CD4-positive, alpha-beta T cell treated with Interleukin-17A for 1 hour (primary cell): ENCODE measurements around the gene HELZ2.
A peak's percentile ranks its signal among the peaks of the same experiment; 100 is the strongest.
"Not testable (repeated sequence)": the region's sequence is repeated elsewhere in the genome, so short reads cannot be mapped to it uniquely, and the experiment has no call there.

ENCODE experiments used
- DNase-seq: peaks from one replicate; pipeline ENCODE4 v3.0.0-alpha.2; 2020

Gene HELZ2

DNA sequence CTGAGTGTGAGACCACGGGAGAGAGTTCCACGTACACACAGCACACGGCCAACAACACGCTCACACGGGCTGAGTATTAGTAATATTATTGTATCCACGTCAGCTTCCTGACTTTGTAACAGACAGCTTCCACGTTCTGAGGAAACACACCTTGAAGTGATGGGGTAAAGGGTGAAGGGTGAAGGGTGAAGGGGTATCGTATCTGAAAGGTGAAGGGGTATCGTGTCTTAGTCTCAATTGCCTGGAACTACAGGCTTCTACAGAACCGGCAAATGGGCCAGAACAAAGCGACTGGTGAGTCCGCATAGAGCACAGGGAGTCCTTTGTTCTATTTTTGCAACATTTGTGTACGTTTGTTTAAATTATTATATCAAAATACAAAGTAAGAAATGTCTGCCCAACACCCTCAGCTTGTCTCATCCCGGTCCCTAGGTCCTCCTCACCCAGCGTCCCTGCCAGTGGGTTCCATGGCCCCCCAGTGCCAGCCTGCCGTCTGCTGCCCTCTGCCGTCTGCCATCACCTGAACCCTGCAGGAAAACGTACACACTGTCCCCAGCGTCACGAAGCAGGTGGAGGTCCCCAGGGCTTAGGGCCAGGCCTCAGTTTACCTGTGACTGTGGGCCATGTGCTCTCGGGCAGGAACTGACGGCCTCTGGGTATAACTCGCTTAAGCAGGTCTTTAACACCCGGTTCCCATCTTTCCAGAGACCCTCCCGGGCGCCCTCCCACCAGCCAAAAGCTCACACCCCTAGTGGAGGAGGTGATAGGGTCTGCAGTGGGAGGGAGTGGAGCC, 4.4 kb upstream of the HELZ2 start:
- no peak for DNase-seq

- no peak for DNase-seq
Observed at GRCh38 chr20:63577317-63577894, 3.4 kb upstream of the HELZ2 start.

GRCh38 chr20:63576311-63576710, 2.3 kb upstream of the HELZ2 start:
- no peak for DNase-seq

GRCh38 chr20:63574829-63575743, 1.0 kb upstream of the HELZ2 start:
- no peak for DNase-seq

GRCh38 chr20:63573647-63574131, 350 bp downstream of the HELZ2 start:
- DNase-seq: peak; percentile 17

- DNase-seq: no peak
Observed at GRCh38 chr20:63572788-63573646, 1.0 kb downstream of the HELZ2 start.

DNA sequence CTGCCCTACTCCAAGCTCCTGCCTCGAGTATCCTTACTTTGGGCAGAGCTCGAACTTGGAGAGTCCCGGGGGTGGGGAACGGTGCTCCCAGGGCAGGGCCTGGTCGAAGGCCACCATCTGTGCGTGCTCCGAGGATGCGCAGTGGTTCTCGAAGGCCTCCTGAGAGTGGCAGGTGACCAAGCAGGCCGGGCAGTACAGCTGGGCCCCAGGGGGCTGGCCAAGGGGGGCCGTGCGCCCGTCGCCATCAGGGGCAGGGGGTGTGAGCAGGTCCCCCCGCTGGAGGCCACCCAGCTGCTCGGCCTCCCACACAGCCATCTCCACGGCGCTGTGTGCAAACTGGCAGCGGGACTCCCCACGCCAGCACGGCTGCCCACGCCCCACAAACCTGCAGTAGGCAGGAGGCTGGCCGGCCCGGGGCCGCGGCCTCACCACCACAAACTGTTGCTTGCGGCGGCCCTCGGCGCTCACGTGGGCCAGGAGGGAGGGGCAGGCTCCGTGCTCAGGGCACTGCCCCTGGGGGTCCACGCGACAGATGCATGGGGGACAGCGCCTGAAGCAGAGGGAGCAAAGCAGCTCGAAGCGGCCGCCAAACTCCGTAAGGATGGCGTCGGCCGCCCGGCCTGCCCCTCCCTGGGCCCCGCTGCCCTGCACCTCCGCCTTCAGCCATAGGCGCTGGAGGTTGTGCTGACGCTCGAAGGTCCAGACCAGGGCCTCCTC, 1.8 kb downstream of the HELZ2 start:
- DNase-seq: no peak

GRCh38 chr20:63571087-63571478, 3.0 kb downstream of the HELZ2 start:
- not testable (repeated sequence) for DNase-seq

DNA sequence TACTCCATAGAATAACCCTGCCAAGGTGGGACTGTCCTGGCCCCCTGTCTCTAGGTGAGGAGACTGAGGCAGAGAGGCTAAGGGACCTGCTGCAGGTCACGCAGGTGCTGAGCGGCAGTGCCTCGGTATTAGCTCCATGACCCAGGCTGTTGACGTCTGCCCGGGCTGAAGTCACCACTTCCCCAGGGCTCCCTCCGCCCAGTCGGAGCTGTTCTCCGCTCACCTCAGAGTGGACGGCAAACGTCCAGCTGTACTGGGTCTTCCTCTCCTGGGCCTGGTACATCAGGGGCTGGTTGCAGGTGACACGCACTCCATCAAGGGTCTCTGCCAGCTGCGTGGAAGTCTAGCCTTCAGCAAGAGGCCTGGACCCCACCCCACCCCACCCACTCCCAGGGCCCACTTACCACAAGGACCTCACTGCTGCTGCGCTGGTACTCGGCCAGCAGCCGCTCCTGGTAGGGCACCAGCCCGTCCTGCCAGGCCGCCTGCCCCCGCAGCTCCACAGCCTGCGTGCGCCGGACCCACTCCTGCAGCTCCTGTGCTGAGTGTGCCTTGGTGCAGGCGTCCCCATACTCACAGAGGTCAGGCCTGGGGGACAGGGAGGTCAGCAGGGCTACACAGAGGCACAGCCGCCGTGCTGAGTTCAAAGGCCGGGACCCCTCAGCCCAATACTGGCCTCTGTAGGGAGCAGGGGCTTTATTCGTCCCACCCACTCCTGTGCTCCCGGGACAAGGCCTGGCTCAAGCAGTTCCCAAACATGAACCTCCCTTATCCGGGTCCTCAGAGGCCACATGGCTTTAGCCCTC, 3.6 kb downstream of the HELZ2 start:
- DNase-seq: no peak

GRCh38 chr20:63568986-63569949, 4.8 kb downstream of the HELZ2 start:
- DNase-seq: no peak

- DNase-seq: peak; percentile 25
Observed at GRCh38 chr20:63568170-63568981, 5.7 kb downstream of the HELZ2 start.

- DNase-seq: peak; percentile 76
Observed at GRCh38 chr20:63567386-63568169, 6.5 kb downstream of the HELZ2 start.

- peak; percentile 40 for DNase-seq
Observed at GRCh38 chr20:63567136-63567385, 7.0 kb downstream of the HELZ2 start.

DNA sequence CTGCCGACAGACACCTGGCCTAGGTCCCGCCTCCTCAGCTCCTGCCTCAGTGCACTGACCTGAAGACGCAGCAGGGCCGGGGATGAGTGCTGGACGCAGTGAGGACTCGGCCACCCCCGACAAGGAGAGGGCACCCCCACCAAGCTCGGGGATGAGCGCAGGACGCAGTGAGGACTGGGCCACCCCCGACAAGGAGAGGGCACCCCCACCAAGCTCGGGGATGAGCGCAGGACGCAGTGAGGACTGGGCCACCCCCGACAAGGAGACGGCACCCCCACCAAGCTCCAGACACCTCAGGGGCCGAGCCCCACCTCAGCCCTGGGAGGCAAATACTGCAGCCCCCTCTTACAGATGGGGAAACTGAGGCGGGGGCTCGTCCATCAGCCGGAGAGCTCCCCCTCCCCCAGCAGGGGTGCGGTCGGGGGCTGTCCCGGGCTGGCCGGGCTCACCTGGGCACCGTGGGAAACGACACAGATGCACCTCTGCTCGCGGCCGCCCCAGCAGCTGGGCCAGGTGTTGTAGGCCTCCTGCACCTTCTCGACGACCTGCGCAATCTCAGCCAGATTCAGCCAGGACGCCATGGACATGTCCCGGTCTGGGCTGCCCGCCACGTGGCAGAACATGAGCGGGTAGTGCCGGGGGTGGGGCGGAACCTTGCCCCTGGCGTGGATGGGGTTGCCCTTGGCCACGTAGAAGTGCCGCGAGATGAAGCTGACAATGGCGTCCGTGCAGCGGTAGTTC, 7.5 kb downstream of the HELZ2 start:
- DNase-seq: no peak

DNA sequence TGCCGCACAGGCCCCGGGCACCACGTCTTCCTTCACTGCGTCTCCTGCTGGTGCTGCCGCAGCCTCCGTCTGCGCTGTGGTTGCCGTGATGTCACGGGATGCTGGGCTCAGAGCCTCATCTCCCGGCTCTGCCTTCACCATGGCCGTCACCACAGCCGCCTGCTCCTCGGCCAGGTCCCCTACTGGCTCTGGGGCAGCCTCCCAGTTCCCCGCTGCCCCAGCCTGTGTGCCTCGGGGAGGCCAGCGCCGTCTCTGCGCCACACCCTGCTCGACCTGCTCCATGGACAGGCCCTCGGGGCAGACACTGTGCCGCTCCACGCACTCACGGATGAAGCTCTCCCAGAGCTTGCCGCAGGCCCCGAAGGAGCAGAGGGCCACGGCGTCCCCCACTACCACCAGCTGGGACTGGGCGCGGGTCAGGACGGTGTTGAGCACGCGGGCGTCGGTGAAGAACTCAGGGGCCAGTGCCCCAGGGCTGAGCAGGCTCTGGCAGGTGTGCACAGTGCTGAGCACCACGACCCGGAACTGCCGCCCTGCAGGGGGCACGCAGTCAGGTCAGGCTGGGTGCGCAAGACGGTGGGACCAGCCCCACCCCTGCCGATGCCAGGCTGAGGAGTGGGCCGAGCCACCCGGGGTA, 8.2 kb downstream of the HELZ2 start:
- DNase-seq: no peak

DNA sequence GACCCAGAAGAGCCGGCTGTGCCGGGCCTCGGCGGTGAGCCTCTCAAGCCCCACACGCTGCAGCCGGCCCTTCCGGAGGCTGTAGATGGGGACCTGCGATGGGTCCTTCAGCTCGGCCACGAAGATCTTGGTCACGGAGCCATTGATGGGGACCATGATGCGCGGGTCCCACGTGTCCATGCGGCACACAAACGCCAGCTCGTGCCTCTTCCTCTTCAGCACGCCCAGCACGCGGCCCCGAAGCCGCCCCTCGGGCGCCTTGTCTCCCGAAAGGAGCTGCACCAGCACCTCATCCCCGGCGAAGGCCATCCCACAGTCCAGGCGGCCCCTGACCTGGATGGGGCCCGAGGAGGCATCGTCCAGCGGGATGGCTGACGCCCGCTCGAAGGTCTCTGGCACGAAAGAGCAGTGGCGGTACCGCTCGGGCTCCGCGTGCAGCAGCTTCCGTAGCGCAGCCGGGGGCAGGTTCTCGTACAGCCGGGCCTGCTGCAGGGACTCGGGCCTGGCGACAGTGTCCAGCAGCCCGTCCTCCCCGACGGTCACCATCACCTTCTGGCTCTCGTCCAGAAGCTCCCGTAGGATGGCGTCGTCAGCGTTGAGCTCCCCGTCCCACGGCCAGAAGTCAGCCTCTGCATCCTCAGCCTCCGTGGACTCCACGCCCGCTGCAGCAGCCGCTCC, 8.9 kb downstream of the HELZ2 start:
- DNase-seq: no peak
